HG02943 (cell line): ENCODE data around the gene STYXL1.

Experiments
- ATAC-seq: cut with Tn5 transposase; IDR thresholded peaks from one replicate; pipeline ENCODE4 v1.9.1; 2021; ENCODE audit warnings: mild to moderate bottlenecking, low read depth, moderate library complexity; ENCODE audit not compliant: unreplicated experiment

STYXL1 gene

GRCh38 chr7:75962607-75963380 lies 85.0 kb downstream of the STYXL1 start:
- no peak for ATAC-seq

DNA sequence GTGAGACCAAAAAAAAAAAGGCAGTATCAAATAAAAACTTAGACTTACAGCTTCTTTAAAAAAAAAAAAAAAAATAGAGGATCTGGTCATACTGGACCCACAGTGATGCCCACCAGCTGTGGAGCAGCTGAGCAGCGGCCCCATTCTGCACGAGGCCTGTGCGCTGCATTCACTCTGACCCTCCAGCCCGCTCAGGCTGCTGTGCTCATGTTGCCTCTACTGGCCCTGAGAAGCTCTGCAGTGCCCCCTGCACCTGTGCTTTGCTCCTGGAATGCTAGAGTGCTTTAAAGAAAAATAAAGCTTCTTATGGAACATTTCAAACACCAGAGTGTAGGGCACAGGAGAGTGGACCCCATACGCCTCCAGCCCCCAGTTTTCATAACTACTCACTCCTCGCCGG lies 86.6 kb downstream of the STYXL1 start:
- ATAC-seq, result no peak

- no peak for ATAC-seq
Observed at GRCh38 chr7:75960372-75960771, 87.4 kb downstream of the STYXL1 start.

- ATAC-seq, result no peak
Observed at GRCh38 chr7:75958802-75959543, 88.8 kb downstream of the STYXL1 start.

- no peak for ATAC-seq
Observed at GRCh38 chr7:75957021-75957736, 90.6 kb downstream of the STYXL1 start.

- ATAC-seq, result no peak
Observed at GRCh38 chr7:75955331-75955955, 92.4 kb downstream of the STYXL1 start.

DNA sequence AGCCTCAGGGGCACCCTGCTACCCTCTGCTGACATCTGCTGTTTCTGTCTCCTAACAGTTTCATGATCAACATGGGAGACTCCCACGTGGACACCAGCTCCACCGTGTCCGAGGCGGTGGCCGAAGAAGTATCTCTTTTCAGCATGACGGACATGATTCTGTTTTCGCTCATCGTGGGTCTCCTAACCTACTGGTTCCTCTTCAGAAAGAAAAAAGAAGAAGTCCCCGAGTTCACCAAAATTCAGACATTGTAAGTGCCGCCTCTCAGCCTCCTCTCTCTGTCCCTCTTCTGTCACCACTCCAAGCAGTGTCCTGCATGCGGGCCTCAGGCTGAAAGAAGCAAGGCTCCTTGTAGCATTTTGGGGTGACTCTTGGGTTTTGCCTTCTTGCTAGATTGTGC lies 93.9 kb downstream of the STYXL1 start:
- ATAC-seq, result no peak

DNA sequence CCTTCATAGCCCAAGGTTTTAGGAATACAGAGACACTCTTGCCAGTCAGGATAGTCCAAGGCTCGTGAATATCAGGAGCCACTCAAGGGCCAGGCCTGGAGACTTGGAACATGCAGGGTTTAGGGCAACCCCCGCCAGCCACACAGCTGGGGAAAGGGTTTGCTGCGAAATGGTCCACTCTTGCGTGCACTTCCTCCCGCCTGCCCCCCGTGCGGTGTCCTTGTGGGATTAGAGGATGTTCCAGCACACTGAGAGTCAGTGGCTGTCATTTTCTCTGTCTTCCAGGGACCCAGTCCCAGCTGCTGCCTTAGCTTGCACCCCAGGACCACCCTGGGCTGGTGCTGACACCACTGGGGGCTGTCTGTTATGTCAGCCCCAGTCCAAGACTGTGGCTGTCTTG lies 94.4 kb downstream of the STYXL1 start:
- no peak for ATAC-seq

DNA sequence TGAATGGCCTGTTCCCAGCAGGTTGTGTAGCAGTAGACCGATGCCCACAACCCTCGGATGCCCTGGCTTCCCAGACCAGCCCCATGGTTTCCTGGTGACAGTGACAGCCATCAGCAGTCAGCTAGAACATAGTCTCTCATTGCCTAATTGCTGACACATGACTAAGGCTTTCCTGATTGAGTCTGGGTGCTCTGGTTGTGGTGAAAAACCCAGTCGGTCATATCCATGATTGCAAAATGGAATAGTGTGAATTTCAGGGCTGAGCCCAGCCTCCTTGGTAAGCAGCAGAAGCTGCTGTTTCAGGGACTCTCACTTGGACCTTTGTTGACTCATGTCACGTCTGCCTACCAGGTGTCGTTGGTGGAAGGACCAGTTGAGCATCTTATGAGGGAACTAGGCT lies 96.3 kb downstream of the STYXL1 start:
- no peak for ATAC-seq

GRCh38 chr7:75950111-75950681 lies 97.6 kb downstream of the STYXL1 start:
- no peak for ATAC-seq

DNA sequence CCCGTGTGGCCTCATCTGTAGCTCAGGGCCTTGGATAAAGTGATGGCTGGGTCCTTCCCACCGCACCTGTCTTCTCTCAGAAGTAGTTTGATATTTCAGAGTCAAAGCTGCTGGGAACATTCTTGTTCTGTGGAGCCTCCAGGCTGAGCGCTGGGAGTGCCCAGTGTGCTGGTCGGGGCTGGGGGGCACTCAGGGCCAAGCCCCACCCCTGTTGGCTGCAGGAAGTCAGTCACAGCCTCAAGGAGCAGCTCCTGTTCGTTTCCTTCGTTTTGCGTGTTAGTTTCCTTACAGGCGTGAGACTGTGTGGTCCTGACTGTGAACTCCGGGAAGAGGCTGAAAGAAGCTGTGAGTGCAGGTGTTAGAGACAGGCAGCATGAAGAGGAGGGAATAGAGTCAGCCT lies 99.6 kb downstream of the STYXL1 start:
- ATAC-seq, result no peak
